G401 (cell line): ENCODE measurements around the gene ANAPC10. TPM values are rescaled to one million over a fixed set of nuclear protein-coding genes. Genes with fewer than 3 reads are reported as not detected.
A peak's percentile ranks its signal among the peaks of the same experiment; 100 is the strongest.
"Not testable (repeated sequence)": the region's sequence is repeated elsewhere in the genome, so short reads cannot be mapped to it uniquely, and the experiment has no call there.

Experiments
- DNase-seq: peaks from one replicate; pipeline ENCODE4 v3.0.0-alpha.2; 2015; ENCODE audit warnings: low spot score
- in situ Hi-C: cut with HindIII; loops from 2 replicates; pipeline ENCODE4 v1.10.0; 2016; ENCODE audit warnings: low sequenced_read_pairs, mixed read lengths
- total RNA-seq: library from RNA; depleted of rRNA; stranded (reverse); fragments of >200 nt; shearing (Covaris generic); gene quantifications from 2 replicates; pipeline ENCODE4 v1.2.3, GENCODE V29; 2014

ANAPC10 gene
- total RNA-seq, 1 experiment from 2014 or later, result 71.6 TPM

DNA sequence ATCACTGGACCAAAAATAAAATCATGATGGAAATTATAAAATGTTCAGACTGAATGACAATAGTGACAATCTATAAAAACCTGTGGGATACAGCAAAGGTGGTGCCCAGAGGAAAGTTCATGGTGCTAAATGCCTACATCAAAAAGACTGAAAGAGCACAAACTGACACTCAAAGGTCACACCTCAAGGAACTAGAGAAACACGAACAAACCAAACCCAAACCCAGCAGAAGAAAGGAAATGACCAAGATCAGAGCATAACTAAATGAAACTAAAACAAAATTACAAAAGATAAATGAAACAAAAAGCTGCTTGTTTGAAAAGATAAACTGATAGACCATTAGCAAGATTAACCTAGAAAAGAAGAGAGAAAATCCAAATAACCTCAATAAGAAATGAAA is 78.7 kb downstream of the ANAPC10 start:
- in situ Hi-C loops, result no loop called here
- DNase-seq, result no peak

DNA sequence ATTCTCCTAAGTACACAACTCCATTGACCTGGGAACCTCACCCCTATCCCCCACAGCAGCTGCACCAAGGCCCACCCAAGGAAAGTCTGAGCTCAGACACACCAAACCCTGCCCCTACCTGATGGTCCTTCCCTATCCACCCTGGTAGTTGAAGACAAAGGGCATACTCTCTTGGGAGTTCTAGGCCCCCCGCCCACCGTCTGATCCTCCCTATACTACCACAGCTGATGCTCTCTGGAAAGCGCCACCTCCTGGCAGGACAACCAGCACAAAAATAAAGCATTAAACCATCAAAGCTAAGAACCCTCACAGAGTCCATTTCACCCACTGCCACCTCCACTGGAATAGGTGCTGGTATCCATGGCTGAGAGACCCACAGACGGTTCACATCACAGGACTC is 83.6 kb downstream of the ANAPC10 start:
- in situ Hi-C loops, result no loop called here
- no peak for DNase-seq

DNA sequence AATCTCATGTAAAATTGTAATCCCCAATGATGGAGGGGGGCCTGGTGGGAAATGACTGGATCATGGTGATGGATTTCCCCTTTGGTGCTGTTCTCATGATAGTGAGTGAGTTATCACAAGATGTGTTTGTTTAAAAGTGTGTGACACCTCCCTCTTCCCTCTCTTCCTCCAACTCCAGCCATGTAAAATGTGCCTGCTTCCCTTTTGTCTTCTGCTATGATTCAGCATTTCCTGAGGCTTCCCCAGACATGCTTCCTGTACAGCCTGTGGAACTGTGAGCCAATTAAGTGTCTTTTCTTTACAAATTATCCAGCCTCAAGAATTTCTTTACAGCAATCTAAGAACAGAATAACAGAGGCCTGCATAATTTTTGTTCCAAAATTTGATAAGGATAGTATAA is 85.2 kb downstream of the ANAPC10 start:
- in situ Hi-C loops, result no loop called here
- DNase-seq, result peak; percentile 3

DNA sequence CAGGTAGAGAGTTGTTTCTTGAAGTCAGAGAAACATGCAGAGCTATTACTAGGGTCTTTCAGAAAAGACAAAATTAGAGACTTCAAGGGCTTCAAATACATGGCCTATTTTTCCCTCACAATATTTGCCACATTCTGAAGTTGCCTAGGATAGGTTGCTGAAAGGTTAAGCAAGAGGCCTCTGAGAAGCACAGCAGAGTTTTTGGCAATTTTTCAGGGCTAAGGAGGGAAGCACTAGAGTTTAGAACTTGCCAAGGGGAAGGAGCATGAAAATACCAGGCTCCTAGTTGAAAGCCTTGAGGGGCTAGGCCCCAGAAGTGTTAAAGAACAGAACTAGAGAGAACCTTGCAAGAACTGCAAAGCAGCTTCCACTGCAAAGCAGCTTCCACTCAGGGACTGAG is 86.4 kb downstream of the ANAPC10 start:
- DNase-seq, result peak; percentile 11
- in situ Hi-C loops, result no loop called here

GRCh38 chr4:145010315-145010714 is 87.7 kb downstream of the ANAPC10 start:
- DNase-seq, in situ Hi-C loops: not testable (repeated sequence)

DNA sequence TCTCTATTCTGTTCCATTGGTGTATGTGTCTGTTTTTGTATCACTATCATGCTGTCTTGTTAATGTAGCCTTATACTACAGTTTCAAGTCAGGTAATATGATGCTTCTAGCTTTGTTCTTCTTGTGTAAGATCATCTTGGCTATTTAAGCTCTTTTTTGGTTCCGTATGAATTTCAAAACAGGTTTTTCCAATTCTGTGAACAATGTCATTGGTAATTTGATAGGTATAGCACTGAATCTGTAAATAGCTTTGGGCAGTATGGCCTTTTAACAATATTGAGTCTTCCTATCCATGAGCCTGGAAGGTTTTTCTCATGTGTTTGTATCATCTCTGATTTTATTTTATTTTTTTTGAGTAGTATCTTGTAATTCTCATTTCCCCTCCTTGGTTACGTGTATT is 94.3 kb downstream of the ANAPC10 start:
- DNase-seq, result no peak
- in situ Hi-C loops, result no loop called here

GRCh38 chr4:145001635-145002034 is 96.4 kb downstream of the ANAPC10 start:
- no peak for DNase-seq
- in situ Hi-C loops, result no loop called here

DNA sequence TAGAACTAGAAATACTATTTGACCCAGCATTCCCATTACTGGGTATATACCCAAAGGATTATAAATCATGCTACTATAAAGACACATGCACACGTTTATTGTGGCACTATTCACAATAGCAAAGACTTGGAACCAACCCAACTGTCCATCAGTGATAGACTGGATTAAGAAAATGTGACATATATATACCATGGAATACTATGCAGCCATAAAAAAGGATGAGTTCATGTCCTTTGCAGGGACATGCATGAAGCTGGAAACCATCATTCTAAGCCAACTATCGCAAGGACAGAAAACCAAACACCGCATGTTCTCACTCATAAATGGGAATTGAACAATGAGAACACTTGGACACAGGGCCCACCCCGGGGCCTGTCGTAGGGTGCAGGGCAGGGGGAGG is 97.3 kb downstream of the ANAPC10 start:
- DNase-seq, in situ Hi-C loops: not testable (repeated sequence)

DNA sequence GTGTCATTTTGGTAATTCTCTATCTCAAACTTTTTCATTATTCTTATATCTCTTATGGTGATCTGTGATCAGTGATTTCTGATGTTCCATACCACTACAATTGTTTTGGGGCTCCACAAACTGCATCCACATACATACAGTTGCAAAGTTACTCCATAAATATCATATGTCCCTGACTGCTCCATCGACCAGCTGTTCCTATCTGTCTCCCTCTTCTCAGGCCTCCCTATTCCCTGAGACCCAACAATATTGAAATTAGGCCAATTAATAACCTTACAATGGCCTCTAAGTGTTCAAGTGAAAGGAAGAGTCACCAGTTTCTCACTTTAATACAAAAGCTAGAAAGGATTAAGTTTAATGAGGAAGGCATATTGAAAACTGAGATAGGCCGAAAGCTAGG is 108.7 kb downstream of the ANAPC10 start:
- DNase-seq, result no peak
- in situ Hi-C loops, result no loop called here

GRCh38 chr4:144985531-144985930 is 112.5 kb downstream of the ANAPC10 start:
- in situ Hi-C loops, result no loop called here
- no peak for DNase-seq

DNA sequence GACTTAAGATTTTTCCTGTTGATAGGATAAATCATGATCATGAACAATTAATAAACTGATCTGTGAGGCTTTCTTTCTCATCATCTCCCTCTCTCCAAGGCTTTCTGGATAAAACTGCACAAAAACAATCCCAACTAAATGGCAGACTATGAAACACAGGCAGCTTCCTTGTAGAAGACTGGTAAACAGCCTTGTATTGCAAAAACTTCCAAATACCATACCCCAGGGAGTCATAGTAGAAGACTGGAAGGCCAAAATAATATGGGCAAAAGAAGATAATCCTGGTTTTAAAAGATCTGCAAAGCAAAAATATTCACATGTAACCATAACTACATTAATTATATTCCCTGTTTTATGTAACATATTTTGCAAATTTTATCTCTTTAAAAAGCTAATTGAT is 113.0 kb downstream of the ANAPC10 start:
- no peak for DNase-seq
- in situ Hi-C loops, result no loop called here

- no peak for DNase-seq
- in situ Hi-C loops, result no loop called here
Observed at GRCh38 chr4:144984241-144984640, 113.8 kb downstream of the ANAPC10 start.

DNA sequence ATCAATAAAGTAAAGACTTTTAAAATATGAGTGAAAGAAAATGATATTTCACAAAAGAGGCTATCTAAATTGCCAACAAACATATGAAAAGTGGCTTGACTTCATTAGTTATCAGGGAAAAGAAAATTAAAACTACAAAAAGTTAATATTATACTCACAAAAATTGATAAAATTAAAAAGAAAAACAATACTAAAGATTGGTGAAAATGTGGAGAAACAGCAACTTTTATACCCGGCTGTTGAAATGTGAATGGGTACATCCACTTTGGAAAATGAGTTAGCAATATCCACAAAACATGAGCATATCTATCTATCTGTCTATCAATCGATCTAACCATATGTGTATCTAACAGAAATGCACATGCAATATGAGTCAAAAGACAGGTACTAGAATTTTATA is 122.3 kb downstream of the ANAPC10 start:
- in situ Hi-C loops, result no loop called here

GRCh38 chr4:144970597-144970996 is 127.4 kb downstream of the ANAPC10 start:
- in situ Hi-C loops, result no loop called here
- DNase-seq, result no peak

More for the DNA sequence above, 122.3 kb downstream of the ANAPC10 start:
- no peak for DNase-seq

GRCh38 chr4:144969821-144970220 is 128.2 kb downstream of the ANAPC10 start:
- in situ Hi-C loops, result no loop called here
- no peak for DNase-seq

DNA sequence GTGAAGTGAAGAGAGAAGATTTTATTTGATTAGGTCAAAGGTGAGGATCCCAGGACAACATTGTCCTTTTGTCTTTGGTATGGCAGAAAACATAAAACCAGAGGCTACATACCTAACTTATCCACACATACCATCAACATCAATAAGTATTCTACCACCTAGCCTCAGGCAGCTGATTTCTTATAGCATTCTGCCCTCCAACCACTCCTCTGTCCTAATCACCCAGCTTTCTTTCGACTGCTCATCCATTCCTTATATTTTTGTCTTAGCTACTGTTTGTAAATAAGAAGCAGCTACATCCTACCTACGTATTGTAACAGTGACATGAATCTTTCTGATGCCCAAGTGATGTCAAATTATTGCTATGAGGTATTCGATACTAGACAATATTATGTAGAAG is 129.4 kb downstream of the ANAPC10 start:
- DNase-seq, result no peak
- in situ Hi-C loops, result no loop called here

- in situ Hi-C loops, result no loop called here
- DNase-seq, result no peak
Observed at GRCh38 chr4:144967161-144967560, 130.8 kb downstream of the ANAPC10 start.

DNA sequence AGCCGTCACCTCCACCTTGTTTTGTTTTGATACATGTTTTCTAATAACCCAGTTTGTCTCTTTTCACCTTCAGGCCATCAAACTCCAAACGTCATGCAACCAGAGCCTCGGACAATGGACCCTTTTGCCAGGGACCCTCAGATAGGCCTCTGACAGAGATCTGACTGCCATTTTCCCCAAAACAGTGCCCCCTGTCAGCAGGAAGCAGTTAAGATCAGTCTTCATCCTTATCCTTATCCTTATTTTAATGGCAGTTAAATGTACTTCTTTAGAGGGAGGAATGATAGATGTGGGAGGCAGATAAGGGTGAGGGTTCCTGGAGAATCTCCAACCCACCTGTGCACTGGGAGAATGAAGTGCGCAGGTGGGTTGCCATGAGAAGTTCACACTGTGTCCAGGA is 135.7 kb downstream of the ANAPC10 start:
- in situ Hi-C loops, result no loop called here
- DNase-seq, result no peak

DNA sequence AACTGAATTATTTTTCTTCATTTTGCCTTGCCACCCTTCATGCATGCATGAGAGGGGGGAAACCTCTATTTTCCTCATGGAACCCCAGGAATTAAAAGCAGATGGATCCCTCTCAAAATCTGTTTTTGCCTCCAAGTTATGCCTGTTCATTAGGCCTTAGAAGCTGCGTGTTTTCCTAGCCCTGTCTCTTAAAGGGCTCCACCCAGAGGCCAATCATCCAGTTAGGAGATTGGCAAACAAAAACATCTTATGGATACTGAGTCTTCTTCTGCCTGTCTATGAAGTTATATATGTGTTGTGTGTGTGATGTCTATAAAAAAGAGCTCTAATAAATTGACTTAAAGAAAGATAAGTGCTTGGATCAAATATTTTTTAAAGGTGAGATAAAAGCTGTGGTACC is 142.9 kb downstream of the ANAPC10 start:
- in situ Hi-C loops, result no loop called here
- DNase-seq, result no peak

DNA sequence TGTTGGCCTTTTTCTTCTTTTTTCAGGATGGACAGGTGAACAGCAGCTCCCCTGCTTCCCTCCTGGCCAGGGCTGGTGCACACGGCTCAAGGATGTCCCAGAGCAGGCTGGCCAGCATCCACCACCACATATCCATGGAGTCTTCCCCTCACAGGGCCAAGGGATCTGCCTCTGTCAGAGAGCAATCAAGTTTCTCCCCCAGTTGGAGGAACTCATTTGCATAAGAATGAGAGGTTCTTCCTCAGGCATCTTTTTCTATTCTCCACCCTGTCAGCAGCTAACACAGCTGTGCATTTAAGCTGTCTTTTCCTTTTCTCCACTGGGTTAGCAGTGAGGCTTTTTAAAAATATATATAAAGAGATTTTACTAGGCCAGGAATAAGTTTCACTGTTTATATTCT is 143.8 kb downstream of the ANAPC10 start:
- DNase-seq, result no peak
- in situ Hi-C loops, result no loop called here

- DNase-seq, result no peak
- in situ Hi-C loops, result no loop called here
Observed at GRCh38 chr4:144948421-144948820, 149.6 kb downstream of the ANAPC10 start.

- in situ Hi-C loops, result no loop called here
- no peak for DNase-seq
Observed at GRCh38 chr4:144948009-144948408, 150.0 kb downstream of the ANAPC10 start.
